Measurements from ENCODE around the gene MICB. TPM values are rescaled to one million over a fixed set of nuclear protein-coding genes. Genes with fewer than 3 reads are reported as not detected.
"Not testable (repeated sequence)": the region's sequence is repeated elsewhere in the genome, so short reads cannot be mapped to it uniquely, and the experiment has no call there.

Gene MICB
- total and polyA plus RNA-seq, 9 of the 15 experiments (the other 6 are each of a cell fraction or from before 2014, with no cell fraction given) = 13.3 to 34.5 (median 19.8) TPM

DNA sequence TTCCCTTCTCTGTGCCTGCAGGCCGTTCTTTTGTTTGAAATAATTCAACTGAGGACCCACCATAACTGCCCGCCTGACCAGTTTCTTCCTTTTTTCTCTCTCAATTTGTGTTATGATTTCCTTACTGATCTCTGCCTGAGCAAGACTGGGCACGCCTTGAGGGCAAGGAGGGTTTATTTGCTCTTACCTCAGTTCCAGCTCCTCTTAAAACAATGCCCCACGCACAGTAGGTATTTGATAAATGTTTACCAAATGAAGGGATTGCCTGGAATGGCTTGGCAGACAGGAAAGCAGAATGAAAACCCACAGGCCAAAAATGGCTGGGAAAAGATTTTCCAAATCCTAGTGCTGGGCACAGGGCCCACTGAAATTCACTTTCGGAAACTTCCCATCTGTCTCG lies 10.3 kb upstream of the MICB start:
- H3K9ac ChIP-seq (ENCODE audit: insufficient read depth in 1 of 2, low read depth in 2 of 2, low read length in 2 of 2); H3K27me3 ChIP-seq (ENCODE audit: control insufficient read depth in 2 of 2, insufficient read depth in 2 of 2, low read length in 2 of 2); intact Hi-C loops (cut with micrococcal nuclease); BruUV-seq (replicated peaks); FAIRE-seq; H3K79me2 ChIP-seq (ENCODE audit: control insufficient read depth, insufficient read depth, low read length); in situ Hi-C loops (cut with MboI); DNase-seq (ENCODE audit: extremely low read depth in 1 of 4, low spot score in 3 of 4); H3K27ac ChIP-seq (ENCODE audit: extremely low read depth, low read depth, low read length); H2AFZ ChIP-seq (ENCODE audit: low read depth, low read length); H3K36me3 ChIP-seq (ENCODE audit: control insufficient read depth, insufficient read depth, low read length); H3K9me3 ChIP-seq (replicated peaks; ENCODE audit: control insufficient read depth, insufficient read depth, low read depth, low read length); H3K9me1 ChIP-seq (ENCODE audit: control insufficient read depth, insufficient read depth, low read length); H3K4me2 ChIP-seq (ENCODE audit: insufficient read depth, low read length); H4K20me1 ChIP-seq (replicated peaks; ENCODE audit: control insufficient read depth, insufficient read depth, low read length); ATAC-seq; H3K4me3 ChIP-seq; CTCF ChIA-PET (ENCODE audit: low intra/inter-chr PET ratio): not testable (repeated sequence)
- POLR2A ChIA-PET = interaction anchor here (1.0 kb wide), 1 partner anchor 10 kb away, joined by 3 read pairs; no protein-coding TSS in a partner anchor
- 41% methylated on average over 5 of the region's 6 CpGs for WGBS (ENCODE audit: insufficient coverage, low coverage, missing lambda C conversion rate)
- peaks cover 18 to 20% of the 10 kb centered on the region in 2 experiments; a peak in 4 of 5 replicates for H3K4me1 ChIP-seq (replicated peaks in 1 of 2; ENCODE audit: control insufficient read depth in 2 of 2, insufficient read depth in 2 of 2, low read length in 2 of 2)

DNA sequence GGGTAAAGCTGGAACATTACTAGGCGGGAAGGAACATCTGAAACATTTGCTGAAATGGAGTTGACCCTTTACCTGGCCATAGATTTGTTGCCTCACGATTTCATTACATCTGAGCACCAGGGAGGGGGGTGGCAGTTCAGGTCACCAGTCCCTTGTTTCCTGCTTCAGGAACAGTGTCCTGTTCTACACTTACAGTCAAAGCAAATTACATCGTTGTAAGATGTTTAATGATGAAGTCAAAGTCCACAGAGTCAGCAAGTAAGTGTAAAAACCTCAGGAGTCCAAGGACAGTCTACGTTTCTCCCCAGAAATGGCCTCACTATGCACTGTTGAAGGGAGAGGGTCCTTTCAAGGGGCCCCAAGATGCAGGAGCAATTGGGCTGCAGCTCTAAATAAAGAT lies 8.9 kb upstream of the MICB start:
- intact Hi-C loops (cut with micrococcal nuclease) = no loop called here
- CTCF ChIA-PET (ENCODE audit: low intra/inter-chr PET ratio) = no interaction called here

More for the DNA sequence above, 8.9 kb upstream of the MICB start:
- H3K27me3 ChIP-seq (ENCODE audit: control insufficient read depth in 2 of 2, insufficient read depth in 2 of 2, low read length in 2 of 2) = no peaks in the 10 kb centered on the region
- FAIRE-seq (no peak), ATAC-seq (no peak), DNase-seq (ENCODE audit: extremely low read depth in 1 of 4, low spot score in 3 of 4) (no peak)
- in situ Hi-C loops (cut with MboI) = no loop called here
- peaks cover under 1% of the 10 kb centered on the region; the same call in 1 of the 3 replicates for H3K79me2 ChIP-seq (ENCODE audit: control insufficient read depth, insufficient read depth, low read length)
- no peaks in the 10 kb centered on the region for H3K36me3 ChIP-seq (ENCODE audit: control insufficient read depth, insufficient read depth, low read length)
- H3K9me1 ChIP-seq (ENCODE audit: control insufficient read depth, insufficient read depth, low read length) = no peaks in the 10 kb centered on the region
- no peaks in the 10 kb centered on the region for H4K20me1 ChIP-seq (replicated peaks; ENCODE audit: control insufficient read depth, insufficient read depth, low read length)
- no peak overlapping the region for H3K9ac ChIP-seq (ENCODE audit: insufficient read depth in 1 of 2, low read depth in 2 of 2, low read length in 2 of 2)
- no peak overlapping the region for H2AFZ ChIP-seq (ENCODE audit: low read depth, low read length)
- H3K4me3 ChIP-seq = no peak overlapping the region
- WGBS (ENCODE audit: insufficient coverage, low coverage, missing lambda C conversion rate) = 34% methylated on average over 4 of the region's 4 CpGs
- no peak overlapping the region for H3K27ac ChIP-seq (ENCODE audit: extremely low read depth, low read depth, low read length)
- no TSS peak for BruUV-seq (replicated peaks)
- no peak overlapping the region for H3K4me2 ChIP-seq (ENCODE audit: insufficient read depth, low read length)
- no peaks in the 10 kb centered on the region for H3K9me3 ChIP-seq (replicated peaks; ENCODE audit: control insufficient read depth, insufficient read depth, low read depth, low read length)
- H3K4me1 ChIP-seq (replicated peaks in 1 of 2; ENCODE audit: control insufficient read depth in 2 of 2, insufficient read depth in 2 of 2, low read length in 2 of 2) = peaks cover 20 to 24% of the 10 kb centered on the region in 2 experiments; a peak in 4 of 5 replicates
- POLR2A ChIA-PET = interaction anchor here (0.8 to 1.3 kb wide), 3 partner anchors 9 to 70 kb away, joined by 3 to 4 read pairs (median 3); no protein-coding TSS in a partner anchor
- TF ChIP-seq ESRRA (IDR thresholded peaks at IDR 0.05; ENCODE audit: borderline replicate concordance, low read depth) = no peak
- no peak for TF ChIP-seq ZKSCAN3 (CRISPR knock-in tag; IDR thresholded peaks at IDR 0.05)
- TF ChIP-seq, protein P1, sequence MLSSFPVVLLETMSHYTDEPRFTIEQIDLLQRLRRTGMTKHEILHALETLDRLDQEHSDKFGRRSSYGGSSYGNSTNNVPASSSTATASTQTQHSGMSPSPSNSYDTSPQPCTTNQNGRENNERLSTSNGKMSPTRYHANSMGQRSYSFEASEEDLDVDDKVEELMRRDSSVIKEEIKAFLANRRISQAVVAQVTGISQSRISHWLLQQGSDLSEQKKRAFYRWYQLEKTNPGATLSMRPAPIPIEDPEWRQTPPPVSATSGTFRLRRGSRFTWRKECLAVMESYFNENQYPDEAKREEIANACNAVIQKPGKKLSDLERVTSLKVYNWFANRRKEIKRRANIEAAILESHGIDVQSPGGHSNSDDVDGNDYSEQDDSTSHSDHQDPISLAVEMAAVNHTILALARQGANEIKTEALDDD (IDR thresholded peaks at IDR 0.05) = no peak
- no peak for TF ChIP-seq STAT6 (CRISPR knock-in tag; IDR thresholded peaks at IDR 0.05)

All from K562 (cell line).